GM23338 (cell line): Measurements from ENCODE around the gene MRTFA. TPM values are rescaled to one million over a fixed set of nuclear protein-coding genes. Genes with fewer than 3 reads are reported as not detected.

Experiments
- ATAC-seq: fragments of 200-7000 bp; cut with Tn5 transposase; 3 replicates; pipeline ENCODE4 v1.9.1; 2020
- DNase-seq: peaks from one replicate; pipeline ENCODE4 v3.0.0-alpha.2; 2015; ENCODE audit warnings: low spot score
- H2AFZ ChIP-seq: fragments of 200-600 bp; sonication (generic); 2 replicates; pipeline ENCODE4 v1.8.0; 2016; ENCODE audit warnings: antibody characterized with exemption, mild to moderate bottlenecking, moderate library complexity
- H3F3A ChIP-seq: fragments of 200-600 bp; sonication (generic); replicated peaks from 2 replicates; pipeline ENCODE4 v1.8.0; 2017; ENCODE audit warnings: antibody characterized with exemption, mixed run types, low read depth
- H3K27ac ChIP-seq: fragments of 200-600 bp; sonication (generic); 2 replicates; pipeline ENCODE4 v1.6.1; 2016; ENCODE audit warnings: low read depth
- H3K27me3 ChIP-seq: fragments of 200-600 bp; sonication (generic); 2 replicates; pipeline ENCODE4 v1.8.0; 2016; ENCODE audit warnings: mild to moderate bottlenecking, mixed run types, moderate library complexity; ENCODE audit not compliant: insufficient read depth
- H3K36me3 ChIP-seq: fragments of 200-600 bp; sonication (generic); 2 replicates; pipeline ENCODE4 v1.8.0; 2016; ENCODE audit warnings: mild to moderate bottlenecking; ENCODE audit not compliant: insufficient read depth
- H3K4me1 ChIP-seq: fragments of 200-600 bp; sonication (generic); 2 replicates; pipeline ENCODE4 v1.8.0; 2016; ENCODE audit warnings: mild to moderate bottlenecking, moderate library complexity; ENCODE audit not compliant: insufficient read depth
- H3K4me2 ChIP-seq: fragments of 200-600 bp; sonication (generic); 2 replicates; pipeline ENCODE4 v1.7.1; 2017; ENCODE audit warnings: mixed run types
- H3K4me3 ChIP-seq: fragments of 200-600 bp; sonication (generic); 2 replicates; pipeline ENCODE4 v1.6.1; 2016; ENCODE audit warnings: mixed run types
- H3K79me2 ChIP-seq: fragments of 200-600 bp; sonication (generic); replicated peaks from 2 replicates; pipeline ENCODE4 v1.8.0; 2017; ENCODE audit warnings: mild to moderate bottlenecking; ENCODE audit not compliant: insufficient read depth
- H3K9me2 ChIP-seq: fragments of 200-600 bp; sonication (generic); 2 replicates; pipeline ENCODE4 v1.8.0; 2017; ENCODE audit not compliant: insufficient read depth
- H4K20me1 ChIP-seq: fragments of 200-600 bp; sonication (generic); replicated peaks from 2 replicates; pipeline ENCODE4 v1.8.0; 2017; ENCODE audit warnings: mild to moderate bottlenecking; ENCODE audit not compliant: insufficient read depth
- H3K27ac Mint-ChIP-seq: 2 replicates; pipeline ENCODE4 v1.8.0; 2020; ENCODE audit warnings: inconsistent platforms, mild to moderate bottlenecking, moderate library complexity, mixed read lengths
- H3K27me3 Mint-ChIP-seq: 3 replicates; pipeline ENCODE4 v1.8.0; 2022; ENCODE audit warnings: low read depth, mild to moderate bottlenecking, moderate library complexity, mixed read lengths, inconsistent platforms; ENCODE audit not compliant: insufficient read depth, poor library complexity
- H3K36me3 Mint-ChIP-seq: 3 replicates; pipeline ENCODE4 v1.8.0; 2021; ENCODE audit warnings: low read depth, mild to moderate bottlenecking, inconsistent platforms, moderate library complexity, mixed read lengths
- H3K4me1 Mint-ChIP-seq: 3 replicates; pipeline ENCODE4 v1.8.0; 2020; ENCODE audit warnings: mild to moderate bottlenecking, inconsistent platforms, mixed read lengths
- H3K4me3 Mint-ChIP-seq: 3 replicates; pipeline ENCODE4 v1.8.0; 2021; ENCODE audit warnings: moderate library complexity, mild to moderate bottlenecking, inconsistent platforms, mixed read lengths
- H3K9me3 Mint-ChIP-seq: 3 replicates; pipeline ENCODE4 v1.8.0; 2020; ENCODE audit warnings: moderate library complexity, mild to moderate bottlenecking, inconsistent platforms, mixed read lengths
- CREB1 ChIP-seq: fragments of 250-450 bp; sonication (Bioruptor Pico); IDR thresholded peaks from 2 replicates; pipeline ENCODE4 v1.5.0; 2020; ENCODE audit warnings: low read depth, mild to moderate bottlenecking, moderate library complexity
- EZH2 ChIP-seq: fragments of 200-600 bp; sonication (generic); IDR thresholded peaks from one replicate; pipeline ENCODE4 v1.8.0; 2017; ENCODE audit warnings: antibody characterized with exemption, mild to moderate bottlenecking, low read depth; ENCODE audit not compliant: unreplicated experiment
- EZH2phosphoT487 ChIP-seq: fragments of 200-600 bp; sonication (generic); IDR thresholded peaks from one replicate; pipeline ENCODE4 v1.8.1; 2018; ENCODE audit warnings: antibody characterized with exemption; ENCODE audit not compliant: unreplicated experiment
- JUNB ChIP-seq: IDR thresholded peaks from one replicate; pipeline ENCODE4 v1.6.1; 2016; ENCODE audit warnings: antibody characterized with exemption; ENCODE audit not compliant: unreplicated experiment
- NANOG ChIP-seq: IDR thresholded peaks from 2 replicates; pipeline ENCODE4 v1.6.1; 2016; ENCODE audit warnings: antibody characterized with exemption, borderline replicate concordance
- POLR2AphosphoS5 ChIP-seq: IDR thresholded peaks from 2 replicates; pipeline ENCODE4 v1.6.1; 2016; ENCODE audit warnings: antibody characterized with exemption, low read depth
- STAT1 ChIP-seq: IDR thresholded peaks from one replicate; pipeline ENCODE4 v1.6.1; 2016; ENCODE audit warnings: antibody characterized with exemption; ENCODE audit not compliant: unreplicated experiment
- ZNF114 ChIP-seq: fragments of 250-450 bp; sonication (Bioruptor Pico); IDR thresholded peaks from 2 replicates; pipeline ENCODE4 v1.5.0; 2020; ENCODE audit warnings: mild to moderate bottlenecking, moderate library complexity
- ZNF331 ChIP-seq: fragments of 250-450 bp; sonication (Bioruptor Pico); IDR thresholded peaks from 2 replicates; pipeline ENCODE4 v1.5.0; 2020; ENCODE audit warnings: low read depth, mild to moderate bottlenecking, moderate library complexity
- polyA plus RNA-seq: library from polyadenylated mRNA; unstranded; fragments of >200 nt; fragmentation: Nextera tagmentation; extraction: Ambion mirVana; gene quantifications from 2 replicates; pipeline ENCODE4 v1.2.1, GENCODE V29; 2016
- total RNA-seq: library from RNA; depleted of rRNA; stranded (reverse); fragments of >200 nt; shearing (Covaris generic); gene quantifications from 2 replicates; pipeline ENCODE4 v1.2.3, GENCODE V29; 2014
- TF ChIP-seq, protein P1 (sequence below), 2 experiments: fragments of 200-600 bp in 1 of 2; sonication (generic) in 1 of 2; conservative IDR thresholded peaks; 2 replicates each; pipeline versions ENCODE4 v1.5.1 to v1.6.1; 2016 to 2017; ENCODE audit warnings: antibody characterized with exemption in 2 of 2, low read depth in 2 of 2, mild to moderate bottlenecking in 2 of 2, moderate library complexity in 1 of 2
- TF ChIP-seq, protein P2 (sequence below): fragments of 250-450 bp; sonication (Bioruptor Pico); IDR thresholded peaks from 2 replicates; pipeline ENCODE4 v1.5.0; 2020; ENCODE audit warnings: mild to moderate bottlenecking, moderate library complexity
- TF ChIP-seq, protein P3 (sequence below): IDR thresholded peaks from 2 replicates; pipeline ENCODE4 v1.6.1; 2016; ENCODE audit warnings: antibody characterized with exemption

The MRTFA gene
- total and polyA plus RNA-seq, 2 experiments from 2014 or later, result 18.1 to 92.4 TPM

DNA sequence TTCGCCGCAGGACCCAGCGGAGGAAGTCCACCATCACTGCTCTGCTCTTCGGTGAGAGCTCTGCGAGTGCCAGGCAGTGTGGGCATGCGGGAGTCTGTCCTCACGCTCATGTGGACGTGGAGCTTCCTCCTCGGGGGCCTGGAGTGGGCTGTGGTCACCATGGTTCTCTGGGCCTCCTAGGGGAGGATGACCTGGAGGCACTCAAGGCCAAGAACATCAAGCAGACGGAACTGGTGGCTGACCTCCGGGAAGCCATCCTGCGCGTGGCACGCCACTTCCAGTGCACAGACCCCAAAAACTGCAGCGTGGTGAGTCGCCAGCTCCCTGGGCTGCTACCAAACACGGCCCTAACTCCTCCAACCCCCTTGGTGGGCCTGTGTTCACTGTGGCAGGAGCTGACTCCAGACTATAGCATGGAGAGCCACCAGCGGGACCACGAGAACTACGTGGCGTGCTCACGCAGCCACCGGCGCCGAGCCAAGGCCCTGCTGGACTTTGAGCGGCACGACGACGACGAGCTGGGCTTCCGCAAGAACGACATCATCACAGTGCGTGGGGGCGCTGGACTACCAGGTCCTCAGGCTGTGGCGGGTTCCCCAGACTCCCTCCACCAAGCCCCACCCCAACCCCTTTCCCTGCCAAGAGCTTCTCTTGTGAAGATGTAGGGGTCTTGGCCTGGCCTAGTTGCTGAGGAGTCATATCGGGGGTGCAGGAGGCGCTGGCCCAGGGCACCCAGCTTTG lies 229.3 kb downstream of the MRTFA start (continued):
- TF ChIP-seq, protein P1, sequence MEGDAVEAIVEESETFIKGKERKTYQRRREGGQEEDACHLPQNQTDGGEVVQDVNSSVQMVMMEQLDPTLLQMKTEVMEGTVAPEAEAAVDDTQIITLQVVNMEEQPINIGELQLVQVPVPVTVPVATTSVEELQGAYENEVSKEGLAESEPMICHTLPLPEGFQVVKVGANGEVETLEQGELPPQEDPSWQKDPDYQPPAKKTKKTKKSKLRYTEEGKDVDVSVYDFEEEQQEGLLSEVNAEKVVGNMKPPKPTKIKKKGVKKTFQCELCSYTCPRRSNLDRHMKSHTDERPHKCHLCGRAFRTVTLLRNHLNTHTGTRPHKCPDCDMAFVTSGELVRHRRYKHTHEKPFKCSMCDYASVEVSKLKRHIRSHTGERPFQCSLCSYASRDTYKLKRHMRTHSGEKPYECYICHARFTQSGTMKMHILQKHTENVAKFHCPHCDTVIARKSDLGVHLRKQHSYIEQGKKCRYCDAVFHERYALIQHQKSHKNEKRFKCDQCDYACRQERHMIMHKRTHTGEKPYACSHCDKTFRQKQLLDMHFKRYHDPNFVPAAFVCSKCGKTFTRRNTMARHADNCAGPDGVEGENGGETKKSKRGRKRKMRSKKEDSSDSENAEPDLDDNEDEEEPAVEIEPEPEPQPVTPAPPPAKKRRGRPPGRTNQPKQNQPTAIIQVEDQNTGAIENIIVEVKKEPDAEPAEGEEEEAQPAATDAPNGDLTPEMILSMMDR (conservative IDR thresholded peaks at IDR 0.05; ENCODE audit: low read depth in 2 of 2), result no peak
- no peak for TF ChIP-seq ZNF331

DNA sequence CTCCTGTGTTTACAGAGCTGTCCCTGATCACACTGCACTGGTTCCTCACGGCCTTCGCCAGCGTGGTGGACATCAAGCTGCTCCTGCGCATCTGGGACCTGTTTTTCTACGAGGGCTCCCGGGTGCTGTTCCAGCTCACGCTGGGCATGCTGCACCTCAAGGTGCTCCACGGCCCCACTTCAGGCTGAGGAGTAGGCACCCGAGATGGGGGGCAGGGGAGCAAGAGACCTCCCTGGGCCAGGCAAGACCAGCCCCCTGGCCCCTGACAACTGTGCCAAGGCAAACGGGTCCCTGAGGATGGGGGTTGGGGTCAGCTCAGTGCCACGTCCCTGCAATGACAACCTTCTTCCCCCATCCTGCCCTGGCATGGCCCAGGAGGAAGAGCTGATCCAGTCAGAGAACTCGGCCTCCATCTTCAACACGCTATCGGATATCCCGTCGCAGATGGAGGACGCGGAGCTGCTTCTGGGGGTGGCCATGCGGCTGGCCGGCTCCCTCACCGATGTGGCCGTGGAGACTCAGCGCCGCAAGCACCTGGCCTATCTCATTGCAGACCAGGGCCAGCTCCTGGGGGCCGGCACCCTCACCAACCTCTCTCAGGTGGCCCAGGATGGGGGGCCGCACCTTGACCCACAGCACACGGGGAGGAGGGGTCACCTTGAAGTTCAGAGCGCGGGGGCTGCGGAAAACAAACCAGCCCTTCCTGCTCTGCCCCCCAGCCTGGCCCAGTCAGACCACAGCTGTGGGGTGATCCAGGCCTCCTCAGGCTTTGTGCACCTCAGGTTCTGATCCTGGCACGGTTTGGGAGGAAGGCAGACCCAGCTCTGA lies 230.2 kb downstream of the MRTFA start:
- Mint-ChIP-seq H3K4me3 (no peak overlapping the region), H3K4me1 (no peaks in the 10 kb centered on the region), H3K36me3 (peaks cover 27% of the 10 kb centered on the region), H3K9me3 (no peaks in the 10 kb centered on the region; the same call in 2 of the 3 replicates), H3K27ac (no peak overlapping the region), H3K27me3 (peaks cover 8% of the 10 kb centered on the region)
- H2AFZ ChIP-seq, result no peak overlapping the region
- peaks cover 7% of the 10 kb centered on the region; the same call in 1 of the 2 replicates for H3K36me3 ChIP-seq
- H3K4me3 ChIP-seq, result no peak overlapping the region
- H3K27me3 ChIP-seq, result no peaks in the 10 kb centered on the region
- no peak for ATAC-seq
- no peaks in the 10 kb centered on the region for H3K9me2 ChIP-seq
- H3F3A ChIP-seq, result no peaks in the 10 kb centered on the region
- H4K20me1 ChIP-seq, result no peaks in the 10 kb centered on the region
- H3K4me2 ChIP-seq, result no peak overlapping the region
- no peaks in the 10 kb centered on the region for H3K79me2 ChIP-seq
- no peak overlapping the region for H3K27ac ChIP-seq
- DNase-seq, result no peak
- H3K4me1 ChIP-seq, result no peaks in the 10 kb centered on the region
- no peak for TF ChIP-seq JUNB
- TF ChIP-seq, protein P2, sequence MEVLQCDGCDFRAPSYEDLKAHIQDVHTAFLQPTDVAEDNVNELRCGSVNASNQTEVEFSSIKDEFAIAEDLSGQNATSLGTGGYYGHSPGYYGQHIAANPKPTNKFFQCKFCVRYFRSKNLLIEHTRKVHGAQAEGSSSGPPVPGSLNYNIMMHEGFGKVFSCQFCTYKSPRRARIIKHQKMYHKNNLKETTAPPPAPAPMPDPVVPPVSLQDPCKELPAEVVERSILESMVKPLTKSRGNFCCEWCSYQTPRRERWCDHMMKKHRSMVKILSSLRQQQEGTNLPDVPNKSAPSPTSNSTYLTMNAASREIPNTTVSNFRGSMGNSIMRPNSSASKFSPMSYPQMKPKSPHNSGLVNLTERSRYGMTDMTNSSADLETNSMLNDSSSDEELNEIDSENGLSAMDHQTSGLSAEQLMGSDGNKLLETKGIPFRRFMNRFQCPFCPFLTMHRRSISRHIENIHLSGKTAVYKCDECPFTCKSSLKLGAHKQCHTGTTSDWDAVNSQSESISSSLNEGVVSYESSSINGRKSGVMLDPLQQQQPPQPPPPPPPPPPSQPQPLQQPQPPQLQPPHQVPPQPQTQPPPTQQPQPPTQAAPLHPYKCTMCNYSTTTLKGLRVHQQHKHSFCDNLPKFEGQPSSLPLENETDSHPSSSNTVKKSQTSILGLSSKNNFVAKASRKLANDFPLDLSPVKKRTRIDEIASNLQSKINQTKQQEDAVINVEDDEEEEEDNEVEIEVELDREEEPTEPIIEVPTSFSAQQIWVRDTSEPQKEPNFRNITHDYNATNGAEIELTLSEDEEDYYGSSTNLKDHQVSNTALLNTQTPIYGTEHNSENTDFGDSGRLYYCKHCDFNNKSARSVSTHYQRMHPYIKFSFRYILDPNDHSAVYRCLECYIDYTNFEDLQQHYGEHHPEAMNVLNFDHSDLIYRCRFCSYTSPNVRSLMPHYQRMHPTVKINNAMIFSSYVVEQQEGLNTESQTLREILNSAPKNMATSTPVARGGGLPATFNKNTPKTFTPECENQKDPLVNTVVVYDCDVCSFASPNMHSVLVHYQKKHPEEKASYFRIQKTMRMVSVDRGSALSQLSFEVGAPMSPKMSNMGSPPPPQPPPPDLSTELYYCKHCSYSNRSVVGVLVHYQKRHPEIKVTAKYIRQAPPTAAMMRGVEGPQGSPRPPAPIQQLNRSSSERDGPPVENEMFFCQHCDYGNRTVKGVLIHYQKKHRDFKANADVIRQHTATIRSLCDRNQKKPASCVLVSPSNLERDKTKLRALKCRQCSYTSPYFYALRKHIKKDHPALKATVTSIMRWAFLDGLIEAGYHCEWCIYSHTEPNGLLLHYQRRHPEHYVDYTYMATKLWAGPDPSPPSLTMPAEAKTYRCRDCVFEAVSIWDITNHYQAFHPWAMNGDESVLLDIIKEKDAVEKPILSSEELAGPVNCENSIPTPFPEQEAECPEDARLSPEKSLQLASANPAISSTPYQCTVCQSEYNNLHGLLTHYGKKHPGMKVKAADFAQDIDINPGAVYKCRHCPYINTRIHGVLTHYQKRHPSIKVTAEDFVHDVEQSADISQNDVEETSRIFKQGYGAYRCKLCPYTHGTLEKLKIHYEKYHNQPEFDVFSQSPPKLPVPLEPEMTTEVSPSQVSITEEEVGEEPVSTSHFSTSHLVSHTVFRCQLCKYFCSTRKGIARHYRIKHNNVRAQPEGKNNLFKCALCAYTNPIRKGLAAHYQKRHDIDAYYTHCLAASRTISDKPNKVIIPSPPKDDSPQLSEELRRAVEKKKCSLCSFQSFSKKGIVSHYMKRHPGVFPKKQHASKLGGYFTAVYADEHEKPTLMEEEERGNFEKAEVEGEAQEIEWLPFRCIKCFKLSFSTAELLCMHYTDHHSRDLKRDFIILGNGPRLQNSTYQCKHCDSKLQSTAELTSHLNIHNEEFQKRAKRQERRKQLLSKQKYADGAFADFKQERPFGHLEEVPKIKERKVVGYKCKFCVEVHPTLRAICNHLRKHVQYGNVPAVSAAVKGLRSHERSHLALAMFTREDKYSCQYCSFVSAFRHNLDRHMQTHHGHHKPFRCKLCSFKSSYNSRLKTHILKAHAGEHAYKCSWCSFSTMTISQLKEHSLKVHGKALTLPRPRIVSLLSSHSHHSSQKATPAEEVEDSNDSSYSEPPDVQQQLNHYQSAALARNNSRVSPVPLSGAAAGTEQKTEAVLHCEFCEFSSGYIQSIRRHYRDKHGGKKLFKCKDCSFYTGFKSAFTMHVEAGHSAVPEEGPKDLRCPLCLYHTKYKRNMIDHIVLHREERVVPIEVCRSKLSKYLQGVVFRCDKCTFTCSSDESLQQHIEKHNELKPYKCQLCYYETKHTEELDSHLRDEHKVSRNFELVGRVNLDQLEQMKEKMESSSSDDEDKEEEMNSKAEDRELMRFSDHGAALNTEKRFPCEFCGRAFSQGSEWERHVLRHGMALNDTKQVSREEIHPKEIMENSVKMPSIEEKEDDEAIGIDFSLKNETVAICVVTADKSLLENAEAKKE, result no peak
- no peak for TF ChIP-seq STAT1
- no peak for TF ChIP-seq NANOG
- TF ChIP-seq, protein P1 (conservative IDR thresholded peaks at IDR 0.05; ENCODE audit: low read depth in 2 of 2), result no peak
- no peak for TF ChIP-seq ZNF331
- TF ChIP-seq EZH2, result no peak
- TF ChIP-seq CREB1 (CRISPR knock-in tag), result no peak
- TF ChIP-seq, protein P3, sequence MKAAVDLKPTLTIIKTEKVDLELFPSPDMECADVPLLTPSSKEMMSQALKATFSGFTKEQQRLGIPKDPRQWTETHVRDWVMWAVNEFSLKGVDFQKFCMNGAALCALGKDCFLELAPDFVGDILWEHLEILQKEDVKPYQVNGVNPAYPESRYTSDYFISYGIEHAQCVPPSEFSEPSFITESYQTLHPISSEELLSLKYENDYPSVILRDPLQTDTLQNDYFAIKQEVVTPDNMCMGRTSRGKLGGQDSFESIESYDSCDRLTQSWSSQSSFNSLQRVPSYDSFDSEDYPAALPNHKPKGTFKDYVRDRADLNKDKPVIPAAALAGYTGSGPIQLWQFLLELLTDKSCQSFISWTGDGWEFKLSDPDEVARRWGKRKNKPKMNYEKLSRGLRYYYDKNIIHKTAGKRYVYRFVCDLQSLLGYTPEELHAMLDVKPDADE, result no peak
- TF ChIP-seq EZH2phosphoT487, result no peak
- TF ChIP-seq POLR2AphosphoS5, result no peak
- TF ChIP-seq ZNF114, result no peak
